Endometrium (tissue), 2 donors: ENCODE data around the gene ACTRT1.

Experiments
- FAIRE-seq: peaks from 2 replicates; lab custom pipeline; 2012; peaks lifted over from hg19 to GRCh38; lab: Jason Lieb, UNC
- donor health status: control.
- donor health status: control.

Gene ACTRT1

DNA sequence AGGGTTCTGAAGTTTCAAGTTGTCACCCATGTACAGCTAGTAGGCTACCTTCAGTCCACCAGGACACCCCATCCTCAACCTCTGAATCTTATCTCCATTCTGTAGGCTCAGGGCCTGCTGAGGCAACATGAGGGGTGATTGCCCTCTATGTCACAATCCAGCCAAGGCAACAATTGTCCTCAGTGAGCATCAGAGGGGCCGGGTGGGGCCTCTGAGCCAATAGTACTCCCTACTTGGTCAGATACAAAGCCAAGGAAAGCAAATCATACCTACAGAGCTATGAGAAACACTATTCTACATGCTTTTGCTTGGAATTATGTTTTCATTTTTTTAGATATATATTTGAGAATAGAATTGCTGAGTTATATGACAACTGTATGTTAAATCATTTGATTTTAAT lies at the start of gene ACTRT1:
Gene ACTRT1, minus strand, starts transcription at position 101 of the 400 bp plus-strand sequence. CDS start 197 bp downstream, outside the sequence.
- FAIRE-seq: no peak

DNA sequence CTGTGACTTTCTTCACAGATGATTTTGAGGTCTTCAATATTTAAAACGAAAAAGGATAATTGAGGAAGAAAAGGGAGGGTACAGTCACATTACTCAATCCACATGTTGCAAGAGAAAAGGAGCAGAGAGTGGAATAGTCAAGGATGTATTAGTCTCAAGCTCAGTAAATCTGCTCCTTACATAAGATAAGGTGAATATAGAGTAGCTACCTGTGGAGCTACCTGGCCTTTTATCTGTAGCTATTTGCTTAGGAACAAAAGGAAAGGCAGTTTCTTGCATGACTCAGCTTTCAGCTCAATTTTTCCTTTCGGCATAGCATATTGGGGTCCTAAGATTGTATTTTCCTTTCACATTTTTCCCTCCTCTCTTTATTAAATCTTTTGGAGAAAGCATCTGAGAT lies 26.3 kb upstream of the ACTRT1 start:
- no peak for FAIRE-seq

DNA sequence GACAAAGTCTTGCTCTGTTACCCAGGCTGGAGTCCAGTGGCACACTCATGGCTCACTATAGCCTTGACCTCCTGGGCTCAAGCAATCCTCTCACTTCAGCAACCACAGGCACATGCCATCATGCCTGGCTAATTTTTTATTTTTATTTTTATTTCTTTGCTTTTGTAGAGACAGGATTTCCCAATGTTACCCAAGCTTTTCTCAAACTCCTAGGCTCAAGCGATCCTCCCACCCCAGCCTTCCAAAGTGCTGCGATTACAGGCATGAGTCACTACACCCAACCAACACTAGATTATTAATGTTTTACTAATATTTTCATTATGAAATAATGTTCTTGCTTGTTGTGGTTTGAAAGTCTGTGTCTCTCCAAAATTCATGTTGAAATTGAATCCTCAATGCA lies 5.2 kb upstream of the ACTRT1 start:
- FAIRE-seq: no peak

DNA sequence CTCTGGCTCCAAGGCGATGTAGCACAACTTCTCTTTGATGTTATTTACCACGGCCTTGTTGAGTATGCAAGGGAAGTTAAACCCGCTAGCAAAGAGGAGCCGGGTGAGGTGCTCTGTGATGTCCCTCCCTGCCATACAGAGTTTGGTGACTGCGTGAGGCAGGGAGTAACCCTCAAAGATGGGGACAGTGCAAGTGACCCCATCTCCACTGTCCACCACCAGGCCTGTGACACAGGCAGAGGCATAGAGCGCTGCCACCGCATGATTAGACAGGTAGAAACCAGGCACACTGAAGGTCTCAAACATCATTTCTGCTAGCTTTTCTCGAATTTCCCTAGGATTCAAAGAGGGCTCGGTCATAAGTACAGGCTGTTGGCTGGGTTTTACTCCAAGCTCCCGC lies 677 bp downstream of the ACTRT1 start:
- FAIRE-seq: no peak

DNA sequence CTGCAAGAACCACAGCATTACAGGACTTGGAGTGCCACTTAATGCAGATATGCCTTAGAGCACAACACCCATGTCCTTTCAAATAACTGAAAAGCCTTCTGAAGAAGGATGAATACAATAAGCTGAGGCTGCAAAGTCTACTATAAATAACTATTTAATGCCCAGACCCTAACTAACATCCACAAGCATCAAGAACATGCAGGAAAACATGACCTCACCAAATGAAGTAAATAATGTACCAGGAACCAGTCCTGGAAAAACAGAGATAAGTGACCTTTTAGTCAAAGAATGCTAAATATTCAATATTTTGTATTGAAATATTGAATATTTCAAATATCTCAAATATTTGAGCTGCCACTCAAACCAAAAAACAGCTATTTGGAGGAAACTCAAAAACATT lies 16.9 kb downstream of the ACTRT1 start:
- FAIRE-seq: no peak

DNA sequence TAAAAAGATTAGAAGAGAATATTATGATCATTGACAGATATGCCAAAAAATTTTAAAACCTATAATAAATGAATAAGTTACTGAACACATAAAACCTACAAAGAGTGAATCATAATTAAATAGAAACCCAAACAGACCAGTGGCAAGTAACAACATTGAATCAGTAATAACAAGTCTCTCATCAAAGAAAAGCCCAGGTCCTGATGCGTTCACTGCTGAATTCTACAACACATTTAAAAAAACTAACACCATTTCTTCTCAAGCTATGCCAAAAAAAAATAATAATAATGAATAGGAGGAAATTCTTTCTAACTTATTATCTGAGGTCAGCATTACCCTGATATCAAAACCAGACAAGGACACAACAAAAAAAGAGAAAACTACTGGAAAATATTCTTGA lies 30.6 kb downstream of the ACTRT1 start:
- no peak for FAIRE-seq

DNA sequence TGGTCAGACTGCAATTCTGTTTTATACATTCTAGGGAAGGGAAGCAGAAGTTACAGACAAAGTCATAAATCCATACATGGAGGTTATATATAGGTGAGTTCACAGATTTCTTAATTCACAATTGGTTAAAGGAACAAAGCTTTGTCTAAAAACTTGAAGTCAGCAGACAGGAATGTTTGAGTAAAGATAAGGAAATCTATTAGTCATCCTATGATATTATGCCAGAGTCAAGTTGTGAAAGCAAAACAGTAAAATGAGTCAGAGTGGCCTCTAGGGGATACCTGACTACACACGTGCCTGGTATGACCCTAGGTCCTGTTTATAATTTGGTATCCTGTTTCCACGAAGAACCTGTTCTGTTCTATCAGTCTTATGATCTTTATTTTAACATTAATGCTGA lies 31.5 kb downstream of the ACTRT1 start:
- no peak for FAIRE-seq

DNA sequence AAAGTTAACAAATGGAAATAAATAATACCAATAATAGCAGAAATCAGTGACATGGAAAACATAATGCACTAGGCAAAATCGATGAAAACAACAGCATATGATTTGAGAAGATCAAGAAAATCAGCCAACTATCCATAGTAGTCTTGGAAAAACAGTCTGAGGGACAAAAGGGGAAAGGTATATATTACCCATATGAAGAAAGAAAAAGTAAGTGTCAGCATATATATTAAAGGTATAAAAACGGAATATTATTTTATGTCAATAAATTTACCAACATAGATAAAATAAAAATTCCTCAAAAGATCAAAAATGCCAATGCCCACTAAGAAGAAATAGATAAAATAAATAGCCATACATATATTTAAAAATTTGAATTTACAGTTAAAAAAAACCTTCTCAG lies 33.0 kb downstream of the ACTRT1 start:
- FAIRE-seq: no peak

DNA sequence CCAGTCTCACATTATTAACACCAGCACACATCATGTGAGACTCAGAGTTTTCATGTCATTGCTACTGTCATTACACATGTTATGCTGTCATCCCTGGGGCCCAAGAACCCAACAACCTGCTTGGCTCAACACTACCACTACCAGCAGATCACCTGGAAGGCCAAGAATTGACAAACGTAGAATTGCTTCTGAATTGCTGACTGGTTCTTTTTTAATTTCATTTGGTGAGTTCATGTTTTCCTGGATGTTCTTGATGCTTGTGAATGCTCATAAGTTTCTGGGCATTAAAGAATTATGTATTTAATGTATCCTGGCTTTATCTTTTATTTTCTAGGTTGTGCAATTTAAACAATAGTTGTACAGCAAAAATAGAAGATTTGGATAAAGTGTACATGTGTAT lies 40.2 kb downstream of the ACTRT1 start:
- FAIRE-seq: no peak

DNA sequence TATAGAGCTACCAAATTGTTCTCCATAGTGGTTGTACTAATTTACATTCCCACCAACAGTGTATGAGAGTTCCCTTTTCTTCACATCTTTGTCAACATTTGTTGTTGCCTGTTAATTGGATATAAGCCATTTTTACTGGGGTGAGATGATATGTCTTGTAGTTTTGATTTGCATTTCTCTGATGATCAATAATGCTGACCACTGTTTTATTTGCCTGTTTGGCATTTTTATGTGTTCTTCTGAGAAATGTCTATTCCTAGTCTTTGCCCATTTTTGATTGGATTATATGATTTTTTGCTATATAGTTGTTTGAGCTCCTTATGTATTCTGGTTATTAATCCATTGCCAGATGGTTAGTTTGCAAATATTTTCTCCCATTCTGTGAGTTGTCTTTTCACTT lies 44.3 kb downstream of the ACTRT1 start:
- FAIRE-seq: no peak
